T47D (cell line): ENCODE results near the gene EEF1AKMT3.

Source experiments
- DNase-seq, 2 experiments: peaks; one replicate each; pipeline versions ENCODE4 v3.0.0 to v3.0.0-alpha.2; 2011 to 2012; ENCODE audit warnings: low read depth in 1 of 2, low spot score in 1 of 2
- JUND ChIP-seq: IDR thresholded peaks from 2 replicates; pipeline ENCODE4 v1.6.1; 2012; ENCODE audit warnings: low read depth
- in situ Hi-C: cut with HindIII; loops from 2 replicates; pipeline ENCODE4 v1.10.0; 2016; ENCODE audit warnings: low sequenced_read_pairs, low pct_unique_long_range_greater_than_20kb

EEF1AKMT3 gene

DNA sequence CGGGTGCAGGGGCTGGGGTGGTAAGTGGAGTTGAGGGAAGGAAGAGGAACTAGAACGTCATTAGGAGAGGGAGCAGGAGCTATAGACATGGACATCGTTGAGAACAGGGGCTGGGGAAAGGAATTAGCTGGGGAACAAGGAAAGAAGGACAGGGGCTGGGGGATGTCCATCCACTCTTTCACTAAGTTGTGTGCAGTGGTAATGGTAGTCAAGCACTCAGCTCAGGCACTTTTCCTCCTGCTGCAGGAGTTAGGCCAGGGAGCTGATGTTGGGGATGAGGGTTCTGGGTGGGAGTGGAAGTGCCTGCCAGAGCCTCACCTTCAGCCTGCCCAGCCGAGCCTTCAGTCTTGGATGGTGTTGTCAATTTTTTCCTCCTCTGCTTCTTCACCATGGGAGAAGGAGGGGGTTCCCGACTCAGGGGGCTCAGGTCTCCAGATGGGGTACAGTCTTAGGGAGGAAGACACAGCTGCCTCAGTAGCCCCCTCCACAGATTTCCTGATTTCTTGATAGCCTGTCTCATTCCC, 43.0 kb upstream of the EEF1AKMT3 start:
- no peak for DNase-seq
- in situ Hi-C loops = no loop called here
- no peak for TF ChIP-seq JUND

DNA sequence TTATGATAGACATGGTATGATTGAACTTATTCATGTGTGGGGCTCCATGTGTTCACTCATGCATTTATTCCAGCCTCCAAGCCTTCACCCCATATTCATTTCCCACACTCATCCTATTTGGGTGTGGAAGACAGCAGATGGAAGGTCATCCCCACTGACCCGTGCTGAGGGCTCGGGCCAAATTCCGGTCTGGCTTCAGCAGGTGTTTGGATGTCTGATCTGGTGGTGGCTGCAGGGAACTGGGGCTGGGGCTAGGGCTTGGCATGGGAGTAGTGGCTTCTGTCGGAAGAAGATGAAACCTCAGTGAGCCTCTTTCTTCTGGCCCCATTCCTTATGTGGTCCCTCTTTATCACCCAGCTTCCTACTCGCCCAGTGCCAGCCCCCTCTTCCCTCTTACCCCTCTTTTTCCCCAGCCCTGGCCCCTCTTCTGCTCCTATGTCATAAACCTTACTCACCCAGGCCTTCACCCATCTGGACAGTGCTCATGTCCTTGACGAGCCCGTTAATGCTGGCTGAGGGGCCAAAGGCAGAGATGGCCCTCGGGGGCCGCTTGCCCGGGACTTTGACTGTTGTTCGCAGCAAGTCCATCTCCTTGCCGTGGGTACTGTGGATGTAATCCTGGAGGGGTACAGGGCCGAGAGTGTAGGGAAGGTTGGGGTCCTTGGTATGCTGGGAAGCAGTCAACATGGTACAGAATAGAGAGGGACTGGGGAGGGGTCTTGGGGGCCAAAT, 41.9 kb upstream of the EEF1AKMT3 start:
- in situ Hi-C loops = no loop called here
- no peak for DNase-seq
- TF ChIP-seq JUND = no peak

DNA sequence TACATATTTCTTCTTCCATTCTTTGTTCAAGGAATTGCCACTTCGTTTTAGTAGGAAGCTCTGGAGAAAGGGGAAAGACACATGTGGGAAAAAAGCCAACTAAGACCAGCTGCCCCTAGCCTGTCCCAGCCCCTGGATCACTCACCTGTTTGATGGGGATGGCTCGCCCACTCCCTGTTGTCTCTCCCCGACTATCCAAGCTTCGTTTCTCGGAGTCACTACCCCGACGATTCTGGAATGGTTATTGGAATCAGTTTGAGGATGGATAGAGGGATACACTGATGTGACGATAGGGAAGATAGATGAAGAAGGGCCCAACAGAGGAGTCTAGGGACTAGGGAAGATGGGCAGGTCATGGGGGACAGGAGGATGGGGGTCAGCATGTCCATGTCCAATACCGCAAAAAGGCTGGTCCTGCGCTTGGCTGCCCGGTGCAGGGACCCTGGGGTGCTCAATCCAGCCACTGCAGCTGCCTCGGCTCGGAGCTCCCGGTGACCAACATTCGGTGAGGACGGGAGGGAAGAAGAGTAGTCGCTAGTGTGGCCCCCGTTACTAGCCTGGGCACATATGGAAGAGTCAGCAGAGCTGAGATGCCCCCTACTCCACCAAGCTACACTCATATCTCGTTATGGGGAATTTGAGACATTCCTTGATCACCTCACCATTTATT, 40.9 kb upstream of the EEF1AKMT3 start:
- in situ Hi-C loops = no loop called here
- no peak for DNase-seq
- no peak for TF ChIP-seq JUND

DNA sequence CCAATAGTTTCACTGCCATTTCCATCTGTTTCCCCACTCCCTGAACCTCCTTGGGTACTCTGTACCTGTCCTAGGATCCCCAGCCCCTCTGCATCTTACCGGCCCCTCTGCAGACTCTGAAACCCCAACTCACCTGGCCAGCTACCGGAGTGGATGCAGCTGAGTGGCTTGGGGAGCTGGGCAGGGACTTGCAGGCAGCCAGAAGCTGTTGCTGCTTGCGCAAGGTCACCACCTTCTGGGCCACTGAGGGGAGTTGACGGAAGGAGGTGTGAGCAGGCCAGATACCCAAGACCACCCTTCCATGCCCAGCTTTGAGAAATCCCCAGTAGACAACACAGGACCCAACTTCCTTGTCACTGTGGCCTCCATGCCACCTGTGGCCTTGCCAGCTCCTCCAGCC, 40.1 kb upstream of the EEF1AKMT3 start:
- in situ Hi-C loops = no loop called here
- DNase-seq = no peak
- TF ChIP-seq JUND = no peak

DNA sequence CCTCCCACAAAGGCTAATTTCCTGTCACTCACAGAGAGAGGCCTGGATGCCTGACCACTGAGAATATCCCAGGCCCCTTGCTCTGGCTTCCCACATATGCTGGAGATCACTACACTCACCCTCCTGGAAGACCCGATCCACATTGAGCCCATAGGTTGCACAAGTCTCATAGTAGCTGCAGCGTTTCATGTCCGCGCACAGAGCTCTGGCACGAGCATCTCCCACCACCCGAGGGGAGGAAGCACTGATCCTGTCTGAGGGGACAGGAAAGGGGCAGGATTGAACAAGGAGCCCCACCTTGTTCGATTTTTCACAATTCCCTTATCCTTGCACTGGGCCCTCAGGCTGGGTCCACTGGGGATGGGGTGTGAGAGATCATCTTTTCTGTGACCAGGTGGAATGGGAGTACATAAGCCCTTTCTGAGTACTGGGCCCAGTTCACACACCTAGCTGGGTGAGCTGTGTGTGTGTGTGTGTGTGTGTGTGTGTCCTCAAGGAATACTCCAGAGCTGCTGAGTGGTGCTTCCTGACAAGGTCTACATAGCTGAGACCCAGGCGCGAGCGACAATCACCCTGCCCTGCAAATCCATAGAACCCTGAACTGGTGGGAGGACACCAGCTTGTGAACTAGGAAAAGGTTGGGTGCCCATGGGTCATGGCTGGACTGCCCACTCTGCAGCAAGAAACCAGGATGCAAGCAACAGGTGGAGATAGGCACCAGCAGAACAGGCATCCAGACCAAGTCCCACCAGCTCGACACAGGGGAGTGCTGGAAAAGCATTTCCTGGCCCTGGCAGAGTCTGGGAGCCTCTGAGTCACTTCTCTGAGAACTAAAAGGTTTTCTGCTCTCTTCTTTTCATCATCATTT, 39.5 kb upstream of the EEF1AKMT3 start:
- no peak for TF ChIP-seq JUND
- DNase-seq = no peak
- in situ Hi-C loops = no loop called here

DNA sequence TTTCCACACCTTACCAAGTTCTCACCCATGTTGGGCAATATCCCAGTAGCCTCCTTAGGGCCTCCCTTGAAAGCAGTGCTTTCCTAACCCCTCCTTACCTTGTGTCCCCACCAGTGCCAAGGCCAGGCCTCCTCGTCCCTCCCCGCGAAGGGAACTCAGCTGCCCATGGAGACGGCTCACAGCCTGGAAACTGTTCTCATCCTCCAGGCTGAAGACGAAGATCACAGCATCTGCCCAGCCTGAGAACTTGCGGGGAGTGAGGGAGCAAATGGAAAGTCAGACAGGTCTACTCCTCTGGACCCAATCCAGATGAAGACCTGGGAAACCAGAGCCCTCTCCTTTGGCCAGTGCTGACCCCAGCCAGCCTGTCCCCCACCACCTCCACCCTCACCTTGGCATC, 38.5 kb upstream of the EEF1AKMT3 start:
- TF ChIP-seq JUND = no peak
- no peak for DNase-seq
- in situ Hi-C loops = no loop called here

DNA sequence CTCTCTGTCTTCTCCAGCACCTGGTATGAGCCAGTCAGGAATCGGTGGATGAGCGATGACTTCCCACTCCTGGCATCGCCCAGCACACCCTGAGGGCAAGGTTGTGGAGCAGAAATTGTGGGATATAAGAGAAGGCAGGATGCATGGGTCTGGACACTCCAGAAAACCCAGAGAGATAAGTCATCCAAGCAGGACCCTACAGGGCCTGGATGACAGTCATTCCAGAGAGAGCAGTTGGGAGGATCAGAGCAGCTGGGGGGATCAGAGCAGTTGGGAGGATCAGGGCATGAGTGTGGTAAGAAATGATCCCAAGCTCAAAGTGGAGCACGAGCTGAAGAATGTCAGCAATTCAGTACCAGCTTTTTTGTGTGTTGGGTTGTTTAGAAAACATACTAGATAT, 37.8 kb upstream of the EEF1AKMT3 start:
- DNase-seq = no peak
- TF ChIP-seq JUND = no peak
- in situ Hi-C loops = no loop called here

DNA sequence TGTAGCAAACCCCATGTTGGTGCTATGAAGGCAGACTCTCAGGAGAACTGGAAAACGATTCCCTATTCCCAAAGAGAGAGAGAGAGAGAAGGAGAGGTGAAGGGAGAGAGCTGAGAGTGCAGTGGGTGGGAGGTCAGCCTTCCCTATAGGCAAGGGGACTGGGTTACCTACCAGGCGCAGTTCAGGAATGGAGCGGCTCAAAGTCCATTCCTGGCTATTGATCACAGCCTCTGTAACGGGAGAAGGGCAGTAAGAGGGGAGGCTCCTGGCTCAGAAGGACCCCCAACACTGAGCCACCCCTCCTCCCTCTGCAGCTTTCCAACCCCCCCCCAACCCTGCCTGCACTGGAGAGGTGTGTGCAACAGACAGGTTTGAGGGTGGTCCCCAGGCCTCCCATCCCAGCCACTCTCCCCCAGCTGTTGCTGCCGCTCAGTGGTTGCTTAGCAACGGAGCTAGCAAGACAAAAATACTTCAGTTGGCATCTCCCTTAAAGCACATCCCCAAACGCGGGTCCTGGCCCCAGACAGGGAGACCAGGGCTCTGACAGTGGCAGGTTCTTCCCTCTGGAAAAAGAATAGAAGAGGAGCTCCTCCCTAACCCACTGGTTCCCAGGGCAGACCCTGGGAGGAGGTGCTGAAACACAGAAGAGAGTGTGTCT, 37.1 kb upstream of the EEF1AKMT3 start:
- no peak for DNase-seq
- no peak for TF ChIP-seq JUND
- in situ Hi-C loops = no loop called here

DNA sequence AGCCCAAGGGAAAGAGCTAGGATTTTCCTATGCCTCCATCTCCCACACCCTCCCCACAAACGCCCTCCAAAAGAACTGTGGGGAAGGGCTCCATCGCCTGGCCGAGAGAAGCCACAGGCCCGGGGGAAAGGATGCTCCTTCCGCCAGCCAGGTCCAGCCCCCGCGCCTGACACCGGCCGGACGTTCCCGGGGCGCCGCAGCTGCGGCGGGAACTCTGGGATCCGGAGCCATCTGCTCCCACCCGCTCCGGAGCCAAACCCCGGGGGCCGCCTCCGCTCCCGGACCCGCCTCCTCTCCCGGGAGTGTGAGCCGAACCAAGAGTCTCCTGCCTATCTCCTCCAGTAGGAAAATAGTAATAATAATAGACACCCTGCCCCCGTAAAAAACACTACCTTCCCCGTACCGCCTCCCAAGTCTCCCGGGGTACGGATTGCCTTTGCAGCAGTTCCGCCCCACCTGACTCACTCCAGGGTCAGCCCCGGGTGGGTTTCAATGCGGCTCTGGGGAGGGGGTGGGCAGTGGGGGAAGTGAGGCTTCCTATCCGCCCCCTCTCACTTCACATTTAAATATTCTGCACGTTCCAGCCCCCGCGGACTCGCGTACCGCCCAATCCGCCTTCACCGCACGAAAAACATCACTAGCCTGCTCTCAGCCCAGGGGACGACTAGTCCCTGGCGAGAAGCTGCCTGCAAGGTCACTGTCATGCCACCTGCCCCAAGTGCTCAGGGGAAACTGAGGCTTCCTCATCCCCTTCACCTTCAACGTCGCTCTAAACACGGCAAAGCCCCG, 36.3 kb upstream of the EEF1AKMT3 start:
- TF ChIP-seq JUND = no peak
- DNase-seq = peak; percentile 43 to 61
- in situ Hi-C loops = no loop called here

DNA sequence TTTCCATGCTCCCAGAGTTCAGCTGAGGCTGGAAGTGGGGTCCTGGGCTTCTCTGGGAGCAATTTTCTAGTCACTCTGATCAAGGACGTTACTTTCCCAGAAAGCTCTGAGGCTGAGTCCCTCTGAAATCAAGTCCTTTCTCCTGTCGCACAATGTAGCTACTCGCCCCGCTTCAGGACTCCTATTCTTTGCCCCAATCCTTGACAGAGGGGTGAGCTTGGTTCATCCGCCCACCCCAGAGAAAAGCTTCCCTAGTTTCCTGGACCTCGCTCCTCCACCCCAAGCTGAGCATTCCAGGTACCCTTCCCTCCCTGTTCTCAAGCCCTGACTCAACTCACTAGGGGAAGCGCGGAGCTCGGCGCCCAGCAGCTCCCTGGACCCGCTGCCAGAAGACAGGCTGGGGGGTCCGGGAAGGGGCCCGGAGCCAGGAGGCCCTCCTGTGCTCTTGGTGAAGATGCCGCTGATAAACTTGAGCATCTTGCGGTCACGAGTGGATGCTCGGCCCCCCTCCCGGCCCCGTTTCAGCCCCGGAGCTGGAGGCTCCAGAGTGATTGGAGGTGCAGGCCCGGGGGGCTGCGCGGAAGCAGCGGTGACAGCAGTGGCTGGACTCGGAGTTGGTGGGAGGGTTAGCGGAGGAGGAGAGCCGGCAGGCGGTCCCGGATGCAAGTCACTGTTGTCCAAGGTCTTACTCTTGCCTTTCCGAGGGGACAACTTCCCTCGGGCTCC, 35.5 kb upstream of the EEF1AKMT3 start:
- in situ Hi-C loops = no loop called here
- no peak for DNase-seq
- TF ChIP-seq JUND = no peak
